Colonic mucosa (tissue), 4 donors: Measurements from ENCODE around the gene OPA3. TPM values are rescaled to one million over a fixed set of nuclear protein-coding genes. Genes with fewer than 3 reads are reported as not detected.
A peak's percentile ranks its signal among the peaks of the same experiment; 100 is the strongest.

Experiments used
- DNase-seq: peaks from one replicate; pipeline ENCODE4 v3.0.0-alpha.2; 2020
- H3K27ac ChIP-seq: fragments of 200-600 bp; one replicate; pipeline ENCODE4 v1.8.0; 2021
- H3K27me3 ChIP-seq: fragments of 200-600 bp; one replicate; pipeline ENCODE4 v1.8.0; 2021
- H3K36me3 ChIP-seq: fragments of 200-600 bp; one replicate; pipeline ENCODE4 v1.8.0; 2021
- H3K4me1 ChIP-seq: fragments of 200-600 bp; one replicate; pipeline ENCODE4 v1.8.0; 2021; ENCODE audit warnings: mild to moderate bottlenecking
- H3K4me3 ChIP-seq: fragments of 200-600 bp; one replicate; pipeline ENCODE4 v1.8.0; 2021
- H3K9ac ChIP-seq, 2 donors: one replicate each; pipeline ENCODE4 v1.7.0; 2013; ENCODE audit warnings: control low read depth in 2 of 2, low read depth in 2 of 2, low read length in 2 of 2
- H3K9me3 ChIP-seq: fragments of 200-600 bp; one replicate; pipeline ENCODE4 v1.8.0; 2021
- intact Hi-C: fragments of 100-400 bp; cut with DNase I; formaldehyde crosslinking; loops from one replicate; pipeline ENCODE4 v1.14.1; 2022
- total RNA-seq, 2 donors: library from RNA; stranded (reverse); fragmentation: NEBNext Ultra II Directional in 1 of 2; extraction: Animal tissue kit (Norgen Biotek cat#: 25700) in 1 of 2; gene quantifications; one replicate each; pipeline ENCODE4 v1.2.1, GENCODE V29; 2021
- TF ChIP-seq, protein P1 (sequence below): fragments of 200-600 bp; IDR thresholded peaks from one replicate; pipeline ENCODE4 v1.8.0; 2022; ENCODE audit warnings: antibody characterized with exemption, mild to moderate bottlenecking
- donor health status: healthy.
- donor health status: DM: no; HTN: no; CAD: no.
- donor health status: DM: no; HTN: no; CAD: no.

The OPA3 gene
- total RNA-seq, 2 donors from 2014 or later = 12.4 to 14.8 TPM

DNA sequence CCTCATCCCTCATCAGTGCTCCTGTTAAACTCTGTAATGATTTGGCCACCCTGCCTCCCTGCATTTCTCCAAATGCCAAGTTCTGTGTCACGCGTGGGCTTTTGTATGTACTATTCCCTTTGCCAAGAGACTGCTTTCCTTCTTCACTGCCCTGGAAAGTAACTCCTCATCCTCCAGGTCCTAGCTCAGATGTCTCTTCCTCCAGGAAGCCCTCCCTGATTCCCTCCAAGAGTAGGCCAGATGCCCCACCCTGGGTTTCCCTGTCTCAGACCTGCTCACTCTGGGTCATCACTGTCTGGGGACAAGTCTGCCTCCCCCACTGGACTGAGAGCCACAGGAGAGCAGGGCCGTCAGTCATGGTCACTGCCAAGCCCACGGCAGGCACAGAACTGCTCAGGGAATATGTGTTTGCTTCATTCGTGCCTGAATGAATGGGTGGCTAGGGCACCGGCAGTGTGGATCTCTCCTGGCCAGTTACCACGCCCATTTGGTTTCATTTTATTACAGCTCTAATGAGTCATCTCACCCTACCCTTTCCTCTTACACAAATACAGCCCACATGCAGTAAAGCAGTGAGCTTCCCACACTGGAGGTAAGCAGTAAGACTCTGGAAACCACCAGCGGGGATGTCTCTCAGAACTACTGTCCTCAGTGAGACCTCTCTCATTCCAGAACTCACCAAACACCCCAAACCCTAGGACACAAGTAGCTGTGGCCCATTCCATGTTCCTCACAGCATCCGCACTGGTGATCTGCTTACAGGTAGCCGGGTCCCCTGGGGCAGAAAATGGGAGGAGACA, 29.5 kb upstream of the OPA3 start:
- no peaks in the 10 kb centered on the region for H3K9me3 ChIP-seq
- intact Hi-C loops = no loop called here
- peaks cover 14% of the 10 kb centered on the region for H3K4me1 ChIP-seq
- H3K27me3 ChIP-seq = no peaks in the 10 kb centered on the region
- peak overlapping the region in 1 of 2 donors; percentile 76 for H3K9ac ChIP-seq
- DNase-seq = peak; percentile 83
- H3K36me3 ChIP-seq = peaks cover 7% of the 10 kb centered on the region
- TF ChIP-seq, protein P1, sequence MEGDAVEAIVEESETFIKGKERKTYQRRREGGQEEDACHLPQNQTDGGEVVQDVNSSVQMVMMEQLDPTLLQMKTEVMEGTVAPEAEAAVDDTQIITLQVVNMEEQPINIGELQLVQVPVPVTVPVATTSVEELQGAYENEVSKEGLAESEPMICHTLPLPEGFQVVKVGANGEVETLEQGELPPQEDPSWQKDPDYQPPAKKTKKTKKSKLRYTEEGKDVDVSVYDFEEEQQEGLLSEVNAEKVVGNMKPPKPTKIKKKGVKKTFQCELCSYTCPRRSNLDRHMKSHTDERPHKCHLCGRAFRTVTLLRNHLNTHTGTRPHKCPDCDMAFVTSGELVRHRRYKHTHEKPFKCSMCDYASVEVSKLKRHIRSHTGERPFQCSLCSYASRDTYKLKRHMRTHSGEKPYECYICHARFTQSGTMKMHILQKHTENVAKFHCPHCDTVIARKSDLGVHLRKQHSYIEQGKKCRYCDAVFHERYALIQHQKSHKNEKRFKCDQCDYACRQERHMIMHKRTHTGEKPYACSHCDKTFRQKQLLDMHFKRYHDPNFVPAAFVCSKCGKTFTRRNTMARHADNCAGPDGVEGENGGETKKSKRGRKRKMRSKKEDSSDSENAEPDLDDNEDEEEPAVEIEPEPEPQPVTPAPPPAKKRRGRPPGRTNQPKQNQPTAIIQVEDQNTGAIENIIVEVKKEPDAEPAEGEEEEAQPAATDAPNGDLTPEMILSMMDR = no peak
- H3K4me3 ChIP-seq = no peak overlapping the region
- H3K27ac ChIP-seq = peak overlapping the region; percentile 90

DNA sequence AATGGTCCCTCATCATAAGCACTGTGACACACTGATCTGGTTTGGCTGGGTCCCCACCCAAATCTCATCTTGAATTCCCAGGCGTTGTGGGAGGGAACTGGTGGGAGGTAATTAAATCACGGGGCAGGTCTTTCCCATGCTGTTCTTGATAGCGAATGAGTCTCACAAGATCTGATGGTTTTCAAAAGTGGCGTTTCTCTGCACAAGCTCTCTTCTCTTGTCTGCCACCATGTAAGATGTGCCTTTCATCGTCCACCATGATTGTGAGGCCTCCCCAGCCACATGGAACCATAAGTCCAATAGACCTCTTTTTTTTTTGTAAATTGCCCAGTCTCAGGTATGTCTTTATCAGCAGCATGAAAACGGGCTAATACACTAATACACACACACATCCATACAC, 24.3 kb upstream of the OPA3 start:
- DNase-seq = no peak
- no peak overlapping the region for H3K27ac ChIP-seq
- H3K9me3 ChIP-seq = no peaks in the 10 kb centered on the region
- TF ChIP-seq, protein P1 = no peak
- H3K27me3 ChIP-seq = no peaks in the 10 kb centered on the region
- no peak overlapping the region for H3K9ac ChIP-seq
- no peak overlapping the region for H3K4me3 ChIP-seq
- peaks cover 3% of the 10 kb centered on the region for H3K4me1 ChIP-seq
- intact Hi-C loops = no loop called here
- H3K36me3 ChIP-seq = peaks cover 5% of the 10 kb centered on the region

DNA sequence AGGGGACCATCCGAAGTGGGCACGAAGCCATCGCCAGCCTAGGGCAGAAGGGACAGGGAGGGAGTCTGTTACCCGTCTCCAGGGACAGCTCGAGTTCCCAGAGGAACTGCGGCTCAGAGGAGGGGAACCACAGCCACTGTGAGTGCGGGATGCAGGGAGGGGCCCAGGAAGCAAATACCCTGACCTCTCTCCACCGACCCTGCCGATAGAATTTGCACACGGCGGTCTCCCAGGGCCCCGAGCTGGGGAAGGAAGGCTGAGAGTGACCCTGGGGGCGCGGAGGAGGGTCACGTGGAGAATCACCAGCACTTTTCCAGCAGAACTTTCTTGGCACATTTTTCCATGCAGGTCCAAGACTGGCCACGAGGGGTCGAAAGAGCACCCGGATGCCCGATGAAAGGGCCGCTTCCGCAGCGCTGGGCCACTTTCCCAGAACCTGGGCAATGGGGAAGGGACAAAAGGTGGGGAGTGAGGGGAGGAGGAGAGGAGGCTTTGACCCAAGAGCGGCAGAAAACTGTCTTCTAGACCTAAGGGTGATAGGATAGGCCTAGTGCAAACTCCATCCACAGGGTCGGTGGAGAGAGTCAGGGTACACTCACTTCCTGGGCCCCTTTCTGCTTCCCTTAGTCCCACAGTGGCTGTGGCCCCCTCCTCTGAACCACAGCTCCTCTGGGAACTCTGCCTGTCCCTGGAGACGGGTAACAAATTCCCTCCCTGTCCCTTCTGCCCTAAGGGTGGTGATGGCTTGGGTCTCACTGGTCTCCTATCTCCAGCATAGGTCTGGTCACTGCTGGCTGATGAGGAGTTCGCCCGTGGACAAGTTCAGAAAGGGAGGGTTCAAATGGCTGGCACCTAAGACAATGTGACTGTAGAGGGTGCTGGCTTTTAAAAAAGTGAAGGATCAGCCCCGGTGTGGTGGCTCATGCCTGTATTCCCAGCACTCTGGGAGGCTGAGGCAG, 22.7 kb upstream of the OPA3 start:
- H3K9ac ChIP-seq = peak overlapping the region; percentile 47 to 55
- peak; percentile 87 for DNase-seq
- peaks cover 7% of the 10 kb centered on the region for H3K27me3 ChIP-seq
- no peaks in the 10 kb centered on the region for H3K9me3 ChIP-seq
- H3K4me3 ChIP-seq = no peak overlapping the region
- no peak overlapping the region for H3K27ac ChIP-seq
- no peaks in the 10 kb centered on the region for H3K4me1 ChIP-seq
- H3K36me3 ChIP-seq = peaks cover 5% of the 10 kb centered on the region
- TF ChIP-seq, protein P1 = peak; percentile 77
- intact Hi-C loops = loop anchor here (2.0 kb wide), 1 partner anchor 35 kb away; no protein-coding TSS in a partner anchor

DNA sequence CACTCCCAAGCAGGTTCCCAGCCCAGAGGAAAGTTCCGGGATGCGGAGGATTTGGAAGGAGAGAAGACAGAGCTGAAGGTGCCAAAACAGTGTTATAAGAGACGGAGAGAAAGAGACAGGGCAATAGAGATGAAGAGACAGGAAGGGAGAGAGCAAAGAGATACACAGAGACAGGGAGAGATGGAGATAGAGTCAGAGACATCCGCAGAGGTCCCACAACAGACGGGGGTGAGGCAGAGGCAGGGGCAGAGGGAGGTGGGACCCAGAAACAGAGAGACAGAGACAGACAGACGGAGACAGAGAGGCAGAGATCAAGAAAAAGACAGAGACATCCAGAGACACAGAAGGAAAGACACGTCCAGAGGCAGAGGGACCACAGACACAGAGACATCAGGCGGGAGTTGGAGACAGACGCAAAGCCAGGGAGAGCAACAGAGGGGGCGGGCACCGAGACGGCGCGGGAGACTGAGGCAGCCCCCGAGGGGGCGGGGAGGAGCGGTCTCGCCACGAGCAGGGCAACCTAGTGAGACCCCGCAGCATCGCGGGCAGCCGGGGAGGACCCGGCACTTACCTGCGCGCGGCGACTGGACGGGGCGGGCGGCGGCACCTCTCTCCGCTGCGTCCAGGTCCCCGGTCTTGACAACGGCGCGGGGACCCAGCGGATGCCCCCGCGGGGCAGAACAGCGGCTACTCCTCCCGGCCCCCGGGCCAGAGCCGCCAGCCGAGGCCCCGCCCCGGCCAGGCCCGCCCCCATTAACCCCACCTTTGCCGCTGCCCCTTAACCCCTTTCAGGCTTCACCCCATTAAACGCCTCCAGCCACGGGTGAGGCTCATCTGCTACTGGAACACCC, 17.1 kb upstream of the OPA3 start, which contains the start of gene GPR4:
Gene GPR4, minus strand, starts transcription at position 689 of the 851 bp plus-strand sequence. CDS start 10,346 bp downstream, outside the sequence.
- intact Hi-C loops = no loop called here
- Histone ChIP-seq H3K27me3 (peaks cover 39% of the 10 kb centered on the region), H3K4me3 (peak within 1 kb of the TSS; percentile 13), H3K9ac (peak within 1 kb of the TSS in 1 of 2 donors; percentile 39), H3K9me3 (no peaks in the 10 kb centered on the region), H3K36me3 (no peaks in the 10 kb centered on the region), H3K4me1 (no peaks in the 10 kb centered on the region), H3K27ac (no peak within 1 kb of the TSS)
- DNase-seq = no peak
- TF ChIP-seq, protein P1 = no peak

DNA sequence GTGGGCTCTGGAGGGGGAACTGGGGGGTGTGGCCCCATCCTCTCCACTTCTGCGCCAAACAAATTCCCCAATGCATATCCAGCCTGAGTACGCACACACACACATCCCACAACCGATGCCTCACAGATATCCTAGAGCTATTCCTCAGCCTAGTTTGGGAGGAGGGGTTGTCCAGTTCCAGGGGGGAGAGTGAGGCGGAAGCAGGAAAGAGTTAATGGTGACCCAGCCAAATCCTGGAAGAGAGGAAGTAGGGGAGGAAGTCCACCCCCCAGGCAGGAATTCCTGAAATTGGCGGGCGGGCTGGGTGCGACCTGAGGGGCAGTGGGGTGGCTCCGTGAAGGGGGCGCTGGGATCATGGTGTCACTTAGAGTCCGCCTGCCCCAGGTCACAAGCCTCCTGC, 16.5 kb upstream of the OPA3 start:
- intact Hi-C loops = no loop called here
- no peak for DNase-seq
- peaks cover 39% of the 10 kb centered on the region for H3K27me3 ChIP-seq
- peak overlapping the region in 1 of 2 donors; percentile 12 for H3K9ac ChIP-seq
- no peak overlapping the region for H3K4me3 ChIP-seq
- no peaks in the 10 kb centered on the region for H3K36me3 ChIP-seq
- H3K27ac ChIP-seq = no peak overlapping the region
- TF ChIP-seq, protein P1 = no peak
- H3K9me3 ChIP-seq = no peaks in the 10 kb centered on the region
- no peaks in the 10 kb centered on the region for H3K4me1 ChIP-seq
